AG04449 (cell line): ENCODE results near the gene ASPSCR1.

Experiments used
- CTCF ChIA-PET: fragments of 350-600 bp; formaldehyde crosslinking; extraction: SDS; loops from one replicate; lab custom pipeline; 2021; ENCODE audit warnings: antibody characterized with exemption; lab: Yijun Ruan, JAX
- POLR2A ChIA-PET: fragments of 400-600, 350-600 bp; formaldehyde crosslinking; extraction: SDS; loops from one replicate; lab custom pipeline; 2020; ENCODE audit warnings: antibody characterized with exemption, inconsistent platforms; lab: Yijun Ruan, JAX
- DNase-seq: peaks from one replicate; pipeline ENCODE4 v3.0.0-alpha.2; 2010; ENCODE audit warnings: low read depth, low spot score
- H3K4me3 ChIP-seq: 2 replicates; pipeline ENCODE4 v1.5.1; 2011; ENCODE audit warnings: low read depth, mild to moderate bottlenecking, control low read depth, low read length
- CTCF ChIP-seq: IDR thresholded peaks from one replicate; pipeline ENCODE4 v1.5.1; 2011; ENCODE audit warnings: mild to moderate bottlenecking, moderate library complexity, low read length, control low read depth, inconsistent platforms; ENCODE audit not compliant: insufficient read depth; ENCODE audit errors: missing control alignments

ASPSCR1 gene

GRCh38 chr17:82013341-82013740 is 35.9 kb downstream of the ASPSCR1 start:
- H3K4me3 ChIP-seq, result no peak overlapping the region
- TF ChIP-seq CTCF, result no peak
- ChIA-PET POLR2A (no interaction called here), CTCF (interaction anchor here (0.6 to 5.3 kb wide), 4 partner anchors 7 to 54 kb away, joined by 3 to 46 read pairs (median 4); partner anchors contain the start of genes CENPX and LRRC45)
- DNase-seq, result no peak

- CTCF ChIA-PET, result interaction anchor here (1.0 to 10.7 kb wide), 3 partner anchors 16 to 52 kb away, joined by 3 to 290 read pairs (median 8); partner anchors contain the start of gene NOTUM
- POLR2A ChIA-PET, result no interaction called here
- no peak for DNase-seq
- no peak for TF ChIP-seq CTCF
- H3K4me3 ChIP-seq, result no peak overlapping the region
These were observed 36.4 kb downstream of the ASPSCR1 start for GRCh38 chr17:82013772-82014321.

GRCh38 chr17:82014432-82014831 is 37.0 kb downstream of the ASPSCR1 start:
- no peak for DNase-seq
- TF ChIP-seq CTCF, result no peak
- POLR2A ChIA-PET, result no interaction called here
- CTCF ChIA-PET, result interaction anchor here (1.0 to 10.7 kb wide), 3 partner anchors 16 to 52 kb away, joined by 3 to 290 read pairs (median 8); partner anchors contain the start of gene NOTUM
- no peak overlapping the region for H3K4me3 ChIP-seq

- TF ChIP-seq CTCF, result no peak
- CTCF ChIA-PET, result interaction anchor here (1.0 to 10.7 kb wide), 3 partner anchors 15 to 53 kb away, joined by 3 to 290 read pairs (median 8); partner anchors contain the start of gene NOTUM
- POLR2A ChIA-PET, result no interaction called here
- H3K4me3 ChIP-seq, result no peak overlapping the region
- DNase-seq, result no peak
These were observed 37.5 kb downstream of the ASPSCR1 start for GRCh38 chr17:82014971-82015310.

GRCh38 chr17:82015311-82015971 is 38.0 kb downstream of the ASPSCR1 start:
- DNase-seq, result no peak
- ChIA-PET POLR2A (no interaction called here), CTCF (interaction anchor here (1.1 to 10.7 kb wide), 3 partner anchors 53 to 78 kb away, joined by 4 to 290 read pairs (median 4); partner anchors contain the start of genes NOTUM and PYCR1)
- no peak for TF ChIP-seq CTCF
- H3K4me3 ChIP-seq, result no peak overlapping the region
